OCI-LY3 (cell line): ENCODE results near the gene RERG.

Experiments
- CTCF ChIP-seq: fragments of 200-600, 300-600 bp; sonication (generic); IDR thresholded peaks from 2 replicates; pipeline ENCODE4 v1.5.1; 2014; ENCODE audit warnings: antibody characterized with exemption, low read length, low read depth
- EZH2phosphoT487 ChIP-seq: fragments of 200-600 bp; shearing (Covaris generic); IDR thresholded peaks from 2 replicates; pipeline ENCODE4 v1.6.1; 2018; ENCODE audit warnings: antibody characterized with exemption, mixed run types, low read depth

- TF ChIP-seq CTCF: no peak
- no peak for TF ChIP-seq EZH2phosphoT487
Observed at GRCh38 chr12:15240898-15241297, 19.7 kb upstream of the RERG start.
